K562 (cell line): ENCODE measurements around the gene HPX. TPM values are rescaled to one million over a fixed set of nuclear protein-coding genes. Genes with fewer than 3 reads are reported as not detected.

Experiments
- ARNT ChIP-seq, 2 experiments: fragments of 450-650 bp; IDR thresholded peaks; 2 replicates each; pipeline ENCODE4 v1.6.1; 2016; ENCODE audit warnings: mild to moderate bottlenecking in 1 of 2
- CBX8 ChIP-seq: fragments of 200-600 bp; sonication (generic); IDR thresholded peaks from 2 replicates; pipeline ENCODE4 v1.6.1; 2012; ENCODE audit warnings: borderline replicate concordance, mixed run types, low read depth, mild to moderate bottlenecking, moderate library complexity, mixed read lengths, low read length, control low read depth, inconsistent platforms; ENCODE audit not compliant: poor library complexity, severe bottlenecking; ENCODE audit errors: extremely low read depth
- CHCHD3 ChIP-seq: fragments of 250-450 bp; sonication (Bioruptor Pico); IDR thresholded peaks from 2 replicates; pipeline ENCODE4 v2.1.2; 2022; ENCODE audit warnings: mild to moderate bottlenecking
- ELF1 ChIP-seq: fragments of 200-800 bp; sonication (Bioruptor generic); IDR thresholded peaks from 2 replicates; pipeline ENCODE4 v1.6.1; 2016; ENCODE audit warnings: missing genetic modification characterization, missing compliant biosample characterization
- GATAD2A ChIP-seq: fragments of 450-650 bp; IDR thresholded peaks from 2 replicates; pipeline ENCODE4 v1.6.1; 2017
- MCM3 ChIP-seq: fragments of 450-650 bp; IDR thresholded peaks from 2 replicates; pipeline ENCODE4 v1.6.1; 2016
- PHF8 ChIP-seq: fragments of 200-600 bp; sonication (generic); IDR thresholded peaks from 2 replicates; pipeline ENCODE4 v1.6.1; 2012; ENCODE audit warnings: mixed run types, mild to moderate bottlenecking, inconsistent platforms, low read length, moderate library complexity, borderline replicate concordance
- PTRF ChIP-seq: fragments of 450-650 bp; IDR thresholded peaks from 2 replicates; pipeline ENCODE4 v1.6.1; 2016; ENCODE audit warnings: mild to moderate bottlenecking, missing genetic modification characterization, missing compliant biosample characterization
- PURB ChIP-seq: sonication (generic); formaldehyde crosslinking; IDR thresholded peaks from 2 replicates; pipeline ENCODE4 v1.9.0; 2021; ENCODE audit warnings: low read depth, mild to moderate bottlenecking, missing genetic modification reagents
- SMARCA4 ChIP-seq: fragments of 450-650 bp; IDR thresholded peaks from 2 replicates; pipeline ENCODE4 v1.6.1; 2016
- SP1 ChIP-seq: sonication (generic); formaldehyde crosslinking; IDR thresholded peaks from 2 replicates; pipeline ENCODE4 v1.8.1; 2022; ENCODE audit warnings: mild to moderate bottlenecking, missing genetic modification reagents
- SRSF3 ChIP-seq: fragments of 200-400 bp; formaldehyde crosslinking; IDR thresholded peaks from 2 replicates; pipeline ENCODE4 v1.6.1; 2016; ENCODE audit warnings: mild to moderate bottlenecking, low read length, moderate library complexity; ENCODE audit not compliant: insufficient read depth
- TAF1 ChIP-seq: IDR thresholded peaks from 2 replicates; pipeline ENCODE4 v1.6.1; 2011; ENCODE audit warnings: mild to moderate bottlenecking, low read length, moderate library complexity; ENCODE audit not compliant: insufficient read depth, control insufficient read depth, severe bottlenecking; ENCODE audit errors: extremely low read depth
- TAL1 ChIP-seq: fragments of 450-650 bp; IDR thresholded peaks from 2 replicates; pipeline ENCODE4 v1.6.1; 2016; ENCODE audit warnings: mild to moderate bottlenecking
- THRAP3 ChIP-seq: fragments of 450-650 bp; IDR thresholded peaks from 2 replicates; pipeline ENCODE4 v1.6.1; 2016; ENCODE audit warnings: mild to moderate bottlenecking, inconsistent platforms, borderline replicate concordance
- TRIM24 ChIP-seq, 2 experiments: fragments of 450-650 bp; IDR thresholded peaks; 2 replicates each; pipeline ENCODE4 v1.6.1; 2016
- ZNF121 ChIP-seq: sonication (generic); formaldehyde crosslinking; conservative IDR thresholded peaks from 2 replicates; pipeline ENCODE4 v1.8.0; 2022; ENCODE audit warnings: missing genetic modification reagents
- ZNF347 ChIP-seq: fragments of 450-650 bp; formaldehyde crosslinking; IDR thresholded peaks from 2 replicates; pipeline ENCODE4 v1.4.0; 2020; ENCODE audit warnings: low read depth, mild to moderate bottlenecking, moderate library complexity
- ZNF76 ChIP-seq: fragments of 250-450 bp; sonication (Bioruptor Pico); IDR thresholded peaks from 2 replicates; pipeline ENCODE4 v1.4.0; 2020; ENCODE audit warnings: mild to moderate bottlenecking, moderate library complexity, borderline replicate concordance
- polyA plus RNA-seq, 8 experiments: library from polyadenylated mRNA; depleted of rRNA in 4 of 8; stranded (reverse) in 5 of 8; unstranded in 3 of 8; fragments of >200 nt; fragmentation: Nextera tagmentation in 2 of 8; fragmentation: Illumina TruSeq in 1 of 8; extraction: Ambion mirVana in 2 of 8; extraction: Trizol in 1 of 8; gene quantifications; 2 replicates each; pipeline versions ENCODE4 v1.2.1 to v1.2.3, GENCODE V29; 2011 to 2014; ENCODE audit warnings: inconsistent platforms in 1 of 8, missing spikeins in 1 of 8
- total RNA-seq, 7 experiments: library from RNA; depleted of rRNA in 6 of 7; stranded (reverse); fragments of >200 nt in 6 of 7; fragmentation: Illumina TruSeq in 2 of 7; extraction: Trizol in 2 of 7; gene quantifications; 2 replicates each; pipeline versions ENCODE4 v1.2.1 to v1.2.3, GENCODE V29; 2011 to 2021; ENCODE audit warnings: low replicate concordance in 1 of 7
- TF ChIP-seq, protein P1 (sequence below): fragments of 150-350 bp; IDR thresholded peaks from 2 replicates; pipeline ENCODE4 v1.6.1; 2014; ENCODE audit warnings: low read depth, mild to moderate bottlenecking, low read length, borderline replicate concordance
- TF ChIP-seq, protein P2 (sequence below): fragments of 250-450 bp; sonication (Bioruptor Pico); IDR thresholded peaks from 2 replicates; pipeline ENCODE4 v1.8.0; 2021; ENCODE audit warnings: moderate library complexity, mild to moderate bottlenecking, inconsistent platforms
- TF ChIP-seq, protein P3 (sequence below), 2 experiments: fragments of 150-350 bp in 1 of 2; IDR thresholded peaks; 2 replicates each; pipeline ENCODE4 v1.6.1; 2012 to 2016; ENCODE audit warnings: low read depth in 2 of 2, low read length in 2 of 2, mild to moderate bottlenecking in 1 of 2, moderate library complexity in 1 of 2

Gene HPX
- total and polyA plus RNA-seq, 9 of the 15 experiments (the other 6 are each of a cell fraction or from before 2014, with no cell fraction given): 0.12 to 1.2 (median 0.49) TPM; not detected in 1

DNA sequence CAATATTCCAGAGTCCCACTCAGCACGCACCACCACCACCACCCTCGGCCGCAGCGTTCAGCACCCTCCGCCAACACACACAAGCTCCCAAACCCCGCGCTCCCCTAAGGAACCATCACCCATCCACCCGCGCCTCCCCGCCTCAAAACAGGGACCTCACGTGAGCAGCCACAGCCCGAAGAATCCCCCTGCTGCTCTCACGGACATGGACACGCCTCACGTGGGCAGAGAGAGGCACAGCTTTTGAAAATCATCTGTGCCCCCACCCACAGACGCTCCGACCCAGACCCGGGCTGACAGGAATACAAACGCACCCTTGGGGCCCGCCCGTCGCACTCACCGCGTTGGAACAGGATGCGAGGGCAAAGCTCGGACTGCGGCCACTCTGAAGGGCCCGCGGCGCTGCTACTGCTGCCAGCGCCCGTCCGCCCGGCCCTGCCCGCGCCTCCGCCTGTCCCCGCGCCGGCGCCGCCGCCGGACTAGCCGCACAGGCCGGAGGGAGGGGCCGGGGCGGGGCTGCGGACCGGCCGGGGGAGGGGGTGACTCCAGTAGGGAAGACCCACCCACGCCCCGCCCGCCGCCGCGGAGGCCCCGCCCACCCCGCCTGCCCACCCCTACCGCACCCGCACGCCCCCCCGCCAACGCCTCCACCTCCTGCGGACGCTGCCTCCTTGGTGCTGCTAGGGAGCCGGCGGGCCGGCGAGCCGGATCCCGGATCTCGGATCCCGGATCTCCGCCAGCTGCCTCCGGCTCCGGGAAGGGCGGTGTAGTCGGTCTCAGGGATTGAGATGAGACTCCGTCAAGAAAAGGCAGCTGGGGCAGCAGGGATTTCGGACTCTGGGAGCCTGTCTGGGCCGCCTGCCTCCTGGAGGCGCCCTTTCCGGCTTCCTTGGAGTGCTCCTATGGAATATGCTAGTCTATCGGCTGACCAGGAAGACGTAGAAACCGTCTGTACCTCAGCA is 32.9 kb upstream of the HPX start, which contains the start of gene TRIM3 (continued):
- TF ChIP-seq, protein P1, sequence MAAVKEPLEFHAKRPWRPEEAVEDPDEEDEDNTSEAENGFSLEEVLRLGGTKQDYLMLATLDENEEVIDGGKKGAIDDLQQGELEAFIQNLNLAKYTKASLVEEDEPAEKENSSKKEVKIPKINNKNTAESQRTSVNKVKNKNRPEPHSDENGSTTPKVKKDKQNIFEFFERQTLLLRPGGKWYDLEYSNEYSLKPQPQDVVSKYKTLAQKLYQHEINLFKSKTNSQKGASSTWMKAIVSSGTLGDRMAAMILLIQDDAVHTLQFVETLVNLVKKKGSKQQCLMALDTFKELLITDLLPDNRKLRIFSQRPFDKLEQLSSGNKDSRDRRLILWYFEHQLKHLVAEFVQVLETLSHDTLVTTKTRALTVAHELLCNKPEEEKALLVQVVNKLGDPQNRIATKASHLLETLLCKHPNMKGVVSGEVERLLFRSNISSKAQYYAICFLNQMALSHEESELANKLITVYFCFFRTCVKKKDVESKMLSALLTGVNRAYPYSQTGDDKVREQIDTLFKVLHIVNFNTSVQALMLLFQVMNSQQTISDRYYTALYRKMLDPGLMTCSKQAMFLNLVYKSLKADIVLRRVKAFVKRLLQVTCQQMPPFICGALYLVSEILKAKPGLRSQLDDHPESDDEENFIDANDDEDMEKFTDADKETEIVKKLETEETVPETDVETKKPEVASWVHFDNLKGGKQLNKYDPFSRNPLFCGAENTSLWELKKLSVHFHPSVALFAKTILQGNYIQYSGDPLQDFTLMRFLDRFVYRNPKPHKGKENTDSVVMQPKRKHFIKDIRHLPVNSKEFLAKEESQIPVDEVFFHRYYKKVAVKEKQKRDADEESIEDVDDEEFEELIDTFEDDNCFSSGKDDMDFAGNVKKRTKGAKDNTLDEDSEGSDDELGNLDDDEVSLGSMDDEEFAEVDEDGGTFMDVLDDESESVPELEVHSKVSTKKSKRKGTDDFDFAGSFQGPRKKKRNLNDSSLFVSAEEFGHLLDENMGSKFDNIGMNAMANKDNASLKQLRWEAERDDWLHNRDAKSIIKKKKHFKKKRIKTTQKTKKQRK: no peak
- TF ChIP-seq ELF1 (tag) (no peak), ZNF347 (CRISPR knock-in tag) (no peak), PHF8 (peak; percentile 77; the same call in 1 of the 2 replicates), SRSF3 (no peak), TAL1 (no peak), ZNF121 (CRISPR knock-in tag) (no peak), CBX8 (no peak), SMARCA4 (no peak), TAF1 (peak; percentile 14), PURB (no peak), TRIM24 (IDR thresholded peaks at IDR 0.05) (no peak), GATAD2A (no peak), PTRF (tag) (no peak), THRAP3 (no peak), CHCHD3 (CRISPR knock-in tag) (no peak), ARNT (IDR thresholded peaks at IDR 0.05) (no peak; a peak in 1 of 4 replicates), ZNF76 (no peak), MCM3 (no peak), SP1 (CRISPR knock-in tag) (peak; percentile 60; the same call in 1 of the 2 replicates)
- TF ChIP-seq, protein P2, sequence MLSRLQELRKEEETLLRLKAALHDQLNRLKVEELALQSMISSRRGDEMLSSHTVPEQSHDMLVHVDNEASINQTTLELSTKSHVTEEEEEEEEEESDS: no peak
- TF ChIP-seq, protein P3, sequence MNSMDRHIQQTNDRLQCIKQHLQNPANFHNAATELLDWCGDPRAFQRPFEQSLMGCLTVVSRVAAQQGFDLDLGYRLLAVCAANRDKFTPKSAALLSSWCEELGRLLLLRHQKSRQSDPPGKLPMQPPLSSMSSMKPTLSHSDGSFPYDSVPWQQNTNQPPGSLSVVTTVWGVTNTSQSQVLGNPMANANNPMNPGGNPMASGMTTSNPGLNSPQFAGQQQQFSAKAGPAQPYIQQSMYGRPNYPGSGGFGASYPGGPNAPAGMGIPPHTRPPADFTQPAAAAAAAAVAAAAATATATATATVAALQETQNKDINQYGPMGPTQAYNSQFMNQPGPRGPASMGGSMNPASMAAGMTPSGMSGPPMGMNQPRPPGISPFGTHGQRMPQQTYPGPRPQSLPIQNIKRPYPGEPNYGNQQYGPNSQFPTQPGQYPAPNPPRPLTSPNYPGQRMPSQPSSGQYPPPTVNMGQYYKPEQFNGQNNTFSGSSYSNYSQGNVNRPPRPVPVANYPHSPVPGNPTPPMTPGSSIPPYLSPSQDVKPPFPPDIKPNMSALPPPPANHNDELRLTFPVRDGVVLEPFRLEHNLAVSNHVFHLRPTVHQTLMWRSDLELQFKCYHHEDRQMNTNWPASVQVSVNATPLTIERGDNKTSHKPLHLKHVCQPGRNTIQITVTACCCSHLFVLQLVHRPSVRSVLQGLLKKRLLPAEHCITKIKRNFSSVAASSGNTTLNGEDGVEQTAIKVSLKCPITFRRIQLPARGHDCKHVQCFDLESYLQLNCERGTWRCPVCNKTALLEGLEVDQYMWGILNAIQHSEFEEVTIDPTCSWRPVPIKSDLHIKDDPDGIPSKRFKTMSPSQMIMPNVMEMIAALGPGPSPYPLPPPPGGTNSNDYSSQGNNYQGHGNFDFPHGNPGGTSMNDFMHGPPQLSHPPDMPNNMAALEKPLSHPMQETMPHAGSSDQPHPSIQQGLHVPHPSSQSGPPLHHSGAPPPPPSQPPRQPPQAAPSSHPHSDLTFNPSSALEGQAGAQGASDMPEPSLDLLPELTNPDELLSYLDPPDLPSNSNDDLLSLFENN (IDR thresholded peaks at IDR 0.05; ENCODE audit: low read depth in 2 of 2, low read length in 2 of 2): no peak
